Nephron progenitor cell (in vitro differentiated cells): ENCODE results near the gene KLRK1.
"Not testable (repeated sequence)": the region's sequence is repeated elsewhere in the genome, so short reads cannot be mapped to it uniquely, and the experiment has no call there.

Experiments
- DNase-seq: peaks from one replicate; pipeline ENCODE4 v3.0.0; 2021
- H3K27ac Mint-ChIP-seq: 2 replicates; pipeline ENCODE4 v1.8.0; 2021; ENCODE audit warnings: mild to moderate bottlenecking, moderate library complexity, mixed read lengths
- H3K27me3 Mint-ChIP-seq: 2 replicates; pipeline ENCODE4 v1.8.0; 2021; ENCODE audit warnings: mild to moderate bottlenecking, low read depth, mixed read lengths; ENCODE audit not compliant: poor library complexity
- H3K36me3 Mint-ChIP-seq: 2 replicates; pipeline ENCODE4 v1.8.0; 2021; ENCODE audit warnings: low read depth, mixed read lengths
- H3K4me1 Mint-ChIP-seq: 2 replicates; pipeline ENCODE4 v1.8.0; 2021; ENCODE audit warnings: mixed read lengths
- H3K4me3 Mint-ChIP-seq: 2 replicates; pipeline ENCODE4 v1.8.0; 2021; ENCODE audit warnings: mild to moderate bottlenecking, moderate library complexity, mixed read lengths
- H3K9me3 Mint-ChIP-seq: 2 replicates; pipeline ENCODE4 v1.8.0; 2021; ENCODE audit warnings: mild to moderate bottlenecking, moderate library complexity, mixed read lengths
- TF ChIP-seq, protein P1 (sequence below): fragments of 200-600 bp; sonication (generic); IDR thresholded peaks from 2 replicates; pipeline ENCODE4 v1.5.0; 2021; ENCODE audit warnings: antibody characterized with exemption

Gene KLRK1

DNA sequence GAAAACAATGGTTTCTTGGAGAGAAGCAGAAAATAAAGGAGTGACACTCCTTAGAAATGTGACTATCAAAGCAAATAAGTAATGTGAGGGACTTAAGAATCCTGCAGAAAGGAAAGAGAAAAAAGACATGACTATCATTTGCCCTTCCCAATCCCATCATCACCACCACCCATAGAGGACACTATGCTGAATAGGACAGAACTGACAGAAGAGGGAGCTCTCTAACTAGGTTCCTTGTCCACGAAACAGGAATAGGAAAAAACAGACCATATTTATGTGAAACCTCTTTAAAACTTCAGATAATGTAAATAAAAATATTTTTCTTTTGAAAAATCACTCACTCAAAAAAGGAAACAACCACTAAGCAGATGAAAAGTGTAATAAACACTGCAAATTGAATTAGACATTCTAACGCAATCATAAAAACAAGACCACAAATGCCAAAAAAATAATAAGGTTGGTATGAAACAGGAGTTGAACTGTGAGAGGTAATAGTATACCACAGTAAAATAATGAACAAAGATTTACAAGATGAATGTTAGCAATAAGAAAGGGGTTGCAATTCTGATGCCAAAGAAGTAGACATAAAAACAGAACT, 58.1 kb downstream of the KLRK1 start:
- peaks cover 4% of the 10 kb centered on the region for H3K27me3 Mint-ChIP-seq
- TF ChIP-seq, protein P1, sequence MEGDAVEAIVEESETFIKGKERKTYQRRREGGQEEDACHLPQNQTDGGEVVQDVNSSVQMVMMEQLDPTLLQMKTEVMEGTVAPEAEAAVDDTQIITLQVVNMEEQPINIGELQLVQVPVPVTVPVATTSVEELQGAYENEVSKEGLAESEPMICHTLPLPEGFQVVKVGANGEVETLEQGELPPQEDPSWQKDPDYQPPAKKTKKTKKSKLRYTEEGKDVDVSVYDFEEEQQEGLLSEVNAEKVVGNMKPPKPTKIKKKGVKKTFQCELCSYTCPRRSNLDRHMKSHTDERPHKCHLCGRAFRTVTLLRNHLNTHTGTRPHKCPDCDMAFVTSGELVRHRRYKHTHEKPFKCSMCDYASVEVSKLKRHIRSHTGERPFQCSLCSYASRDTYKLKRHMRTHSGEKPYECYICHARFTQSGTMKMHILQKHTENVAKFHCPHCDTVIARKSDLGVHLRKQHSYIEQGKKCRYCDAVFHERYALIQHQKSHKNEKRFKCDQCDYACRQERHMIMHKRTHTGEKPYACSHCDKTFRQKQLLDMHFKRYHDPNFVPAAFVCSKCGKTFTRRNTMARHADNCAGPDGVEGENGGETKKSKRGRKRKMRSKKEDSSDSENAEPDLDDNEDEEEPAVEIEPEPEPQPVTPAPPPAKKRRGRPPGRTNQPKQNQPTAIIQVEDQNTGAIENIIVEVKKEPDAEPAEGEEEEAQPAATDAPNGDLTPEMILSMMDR = peak; percentile 58
- H3K27ac Mint-ChIP-seq = no peak overlapping the region
- no peaks in the 10 kb centered on the region for H3K36me3 Mint-ChIP-seq
- peaks cover 8% of the 10 kb centered on the region for H3K4me1 Mint-ChIP-seq
- H3K9me3 Mint-ChIP-seq = peaks cover 9% of the 10 kb centered on the region
- H3K4me3 Mint-ChIP-seq = no peak overlapping the region
- DNase-seq = peak; percentile 4

DNA sequence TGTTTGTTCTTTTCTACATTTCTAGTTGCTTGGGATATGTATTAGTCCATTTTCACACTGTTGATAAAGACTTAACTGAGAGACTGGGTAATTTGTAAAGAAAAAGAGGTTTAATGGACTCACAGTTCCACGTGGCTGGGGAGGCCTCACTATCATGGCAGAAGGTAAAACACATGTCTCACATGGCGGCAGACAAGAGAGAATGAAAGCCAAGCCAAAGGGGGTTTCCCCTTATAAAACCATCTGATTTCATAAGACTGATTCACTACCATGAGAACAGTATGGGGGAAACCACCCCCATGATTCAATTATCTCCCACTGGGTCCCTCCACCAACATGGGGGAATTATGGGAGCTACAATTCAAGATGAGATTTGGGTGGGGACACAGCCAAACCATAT, 61.1 kb downstream of the KLRK1 start:
- peaks cover 18% of the 10 kb centered on the region for H3K9me3 Mint-ChIP-seq
- H3K27me3 Mint-ChIP-seq, H3K4me1 Mint-ChIP-seq, H3K36me3 Mint-ChIP-seq, H3K27ac Mint-ChIP-seq, DNase-seq, H3K4me3 Mint-ChIP-seq: not testable (repeated sequence)
